Measurements from ENCODE around the gene NKX2-1.

NKX2-1 gene

GRCh38 chr14:36524874-36525745 lies 5.1 kb upstream of the NKX2-1 start:
- Histone ChIP-seq H3K4me1 (ENCODE audit: control insufficient read depth in 2 of 2, insufficient read depth in 2 of 2, low read length in 2 of 2) (peaks cover 5 to 8% of the 10 kb centered on the region in 2 donors), H3K36me3 (ENCODE audit: control insufficient read depth in 2 of 2, insufficient read depth in 2 of 2, low read length in 2 of 2) (no peaks in the 10 kb centered on the region), H3K4me3 (ENCODE audit: low read length in 2 of 2) (no peak overlapping the region), H3K9ac (ENCODE audit: low read depth in 1 of 2, low read length in 2 of 2) (no peak overlapping the region), H3K27me3 (ENCODE audit: control insufficient read depth in 2 of 2, insufficient read depth in 2 of 2, low read length in 2 of 2) (peaks cover 66 to 70% of the 10 kb centered on the region in 2 donors), H3K9me3 (ENCODE audit: control insufficient read depth in 2 of 2, low read length in 2 of 2) (peaks cover 0 to 2% of the 10 kb centered on the region in 2 donors), H3K27ac (ENCODE audit: low read depth in 2 of 2, low read length in 2 of 2) (no peak overlapping the region)

GRCh38 chr14:36524220-36524837 lies 4.3 kb upstream of the NKX2-1 start:
- peaks cover 66 to 76% of the 10 kb centered on the region in 2 donors for H3K27me3 ChIP-seq (ENCODE audit: control insufficient read depth in 2 of 2, insufficient read depth in 2 of 2, low read length in 2 of 2)
- no peak overlapping the region for H3K27ac ChIP-seq (ENCODE audit: low read depth in 2 of 2, low read length in 2 of 2)
- no peaks in the 10 kb centered on the region for H3K36me3 ChIP-seq (ENCODE audit: control insufficient read depth in 2 of 2, insufficient read depth in 2 of 2, low read length in 2 of 2)
- H3K4me1 ChIP-seq (ENCODE audit: control insufficient read depth in 2 of 2, insufficient read depth in 2 of 2, low read length in 2 of 2) = peaks cover 6 to 8% of the 10 kb centered on the region in 2 donors
- no peak overlapping the region for H3K9ac ChIP-seq (ENCODE audit: low read depth in 1 of 2, low read length in 2 of 2)
- peaks cover 0 to 2% of the 10 kb centered on the region in 2 donors for H3K9me3 ChIP-seq (ENCODE audit: control insufficient read depth in 2 of 2, low read length in 2 of 2)
- no peak overlapping the region for H3K4me3 ChIP-seq (ENCODE audit: low read length in 2 of 2)

- no peak overlapping the region for H3K4me3 ChIP-seq (ENCODE audit: low read length in 2 of 2)
- peaks cover 8 to 11% of the 10 kb centered on the region in 2 donors for H3K4me1 ChIP-seq (ENCODE audit: control insufficient read depth in 2 of 2, insufficient read depth in 2 of 2, low read length in 2 of 2)
- H3K9ac ChIP-seq (ENCODE audit: low read depth in 1 of 2, low read length in 2 of 2) = no peak overlapping the region
- H3K27ac ChIP-seq (ENCODE audit: low read depth in 2 of 2, low read length in 2 of 2) = no peak overlapping the region
- peaks cover 71 to 87% of the 10 kb centered on the region in 2 donors for H3K27me3 ChIP-seq (ENCODE audit: control insufficient read depth in 2 of 2, insufficient read depth in 2 of 2, low read length in 2 of 2)
- H3K36me3 ChIP-seq (ENCODE audit: control insufficient read depth in 2 of 2, insufficient read depth in 2 of 2, low read length in 2 of 2) = no peaks in the 10 kb centered on the region
- H3K9me3 ChIP-seq (ENCODE audit: control insufficient read depth in 2 of 2, low read length in 2 of 2) = no peaks in the 10 kb centered on the region
Observed at GRCh38 chr14:36522972-36523715, 3.1 kb upstream of the NKX2-1 start.

- no peaks in the 10 kb centered on the region for H3K36me3 ChIP-seq (ENCODE audit: control insufficient read depth in 2 of 2, insufficient read depth in 2 of 2, low read length in 2 of 2)
- H3K9me3 ChIP-seq (ENCODE audit: control insufficient read depth in 2 of 2, low read length in 2 of 2) = no peaks in the 10 kb centered on the region
- no peak overlapping the region for H3K27ac ChIP-seq (ENCODE audit: low read depth in 2 of 2, low read length in 2 of 2)
- peaks cover 8 to 11% of the 10 kb centered on the region in 2 donors for H3K4me1 ChIP-seq (ENCODE audit: control insufficient read depth in 2 of 2, insufficient read depth in 2 of 2, low read length in 2 of 2)
- peaks cover 69 to 81% of the 10 kb centered on the region in 2 donors for H3K27me3 ChIP-seq (ENCODE audit: control insufficient read depth in 2 of 2, insufficient read depth in 2 of 2, low read length in 2 of 2)
- H3K9ac ChIP-seq (ENCODE audit: low read depth in 1 of 2, low read length in 2 of 2) = no peak overlapping the region
- no peak overlapping the region for H3K4me3 ChIP-seq (ENCODE audit: low read length in 2 of 2)
Observed at GRCh38 chr14:36522347-36522971, 2.4 kb upstream of the NKX2-1 start.

GRCh38 chr14:36521598-36522345 lies 1.7 kb upstream of the NKX2-1 start:
- Histone ChIP-seq H3K27ac (ENCODE audit: low read depth in 2 of 2, low read length in 2 of 2) (no peak overlapping the region), H3K9me3 (ENCODE audit: control insufficient read depth in 2 of 2, low read length in 2 of 2) (no peaks in the 10 kb centered on the region), H3K9ac (ENCODE audit: low read depth in 1 of 2, low read length in 2 of 2) (no peak overlapping the region), H3K4me3 (ENCODE audit: low read length in 2 of 2) (no peak overlapping the region), H3K27me3 (ENCODE audit: control insufficient read depth in 2 of 2, insufficient read depth in 2 of 2, low read length in 2 of 2) (peaks cover 64 to 80% of the 10 kb centered on the region in 2 donors), H3K4me1 (ENCODE audit: control insufficient read depth in 2 of 2, insufficient read depth in 2 of 2, low read length in 2 of 2) (peaks cover 8 to 11% of the 10 kb centered on the region in 2 donors), H3K36me3 (ENCODE audit: control insufficient read depth in 2 of 2, insufficient read depth in 2 of 2, low read length in 2 of 2) (no peaks in the 10 kb centered on the region)

- no peak overlapping the region for H3K9ac ChIP-seq (ENCODE audit: low read depth in 1 of 2, low read length in 2 of 2)
- H3K27me3 ChIP-seq (ENCODE audit: control insufficient read depth in 2 of 2, insufficient read depth in 2 of 2, low read length in 2 of 2) = peaks cover 62 to 79% of the 10 kb centered on the region in 2 donors
- no peak overlapping the region for H3K27ac ChIP-seq (ENCODE audit: low read depth in 2 of 2, low read length in 2 of 2)
- H3K4me1 ChIP-seq (ENCODE audit: control insufficient read depth in 2 of 2, insufficient read depth in 2 of 2, low read length in 2 of 2) = peaks cover 8 to 11% of the 10 kb centered on the region in 2 donors
- no peaks in the 10 kb centered on the region for H3K9me3 ChIP-seq (ENCODE audit: control insufficient read depth in 2 of 2, low read length in 2 of 2)
- peak overlapping the region in 1 of 2 donors; percentile 15 for H3K4me3 ChIP-seq (ENCODE audit: low read length in 2 of 2)
- H3K36me3 ChIP-seq (ENCODE audit: control insufficient read depth in 2 of 2, insufficient read depth in 2 of 2, low read length in 2 of 2) = no peaks in the 10 kb centered on the region
Observed at GRCh38 chr14:36520601-36521525, 831 bp upstream of the NKX2-1 start.

- Histone ChIP-seq H3K36me3 (ENCODE audit: control insufficient read depth in 2 of 2, insufficient read depth in 2 of 2, low read length in 2 of 2) (no peaks in the 10 kb centered on the region), H3K27me3 (ENCODE audit: control insufficient read depth in 2 of 2, insufficient read depth in 2 of 2, low read length in 2 of 2) (peaks cover 61 to 80% of the 10 kb centered on the region in 2 donors), H3K9ac (ENCODE audit: low read depth in 1 of 2, low read length in 2 of 2) (no peak overlapping the region), H3K27ac (ENCODE audit: low read depth in 2 of 2, low read length in 2 of 2) (no peak overlapping the region), H3K4me1 (ENCODE audit: control insufficient read depth in 2 of 2, insufficient read depth in 2 of 2, low read length in 2 of 2) (peaks cover 2 to 7% of the 10 kb centered on the region in 2 donors), H3K4me3 (ENCODE audit: low read length in 2 of 2) (peak overlapping the region; percentile 22 to 41), H3K9me3 (ENCODE audit: control insufficient read depth in 2 of 2, low read length in 2 of 2) (no peaks in the 10 kb centered on the region)
Observed at GRCh38 chr14:36518586-36519430, 1.2 kb downstream of the NKX2-1 start.

- Histone ChIP-seq H3K4me3 (ENCODE audit: low read length in 2 of 2) (no peak overlapping the region), H3K27ac (ENCODE audit: low read depth in 2 of 2, low read length in 2 of 2) (no peak overlapping the region), H3K4me1 (ENCODE audit: control insufficient read depth in 2 of 2, insufficient read depth in 2 of 2, low read length in 2 of 2) (peaks cover 2 to 7% of the 10 kb centered on the region in 2 donors), H3K9ac (ENCODE audit: low read depth in 1 of 2, low read length in 2 of 2) (no peak overlapping the region), H3K36me3 (ENCODE audit: control insufficient read depth in 2 of 2, insufficient read depth in 2 of 2, low read length in 2 of 2) (no peaks in the 10 kb centered on the region), H3K9me3 (ENCODE audit: control insufficient read depth in 2 of 2, low read length in 2 of 2) (no peaks in the 10 kb centered on the region), H3K27me3 (ENCODE audit: control insufficient read depth in 2 of 2, insufficient read depth in 2 of 2, low read length in 2 of 2) (peaks cover 59 to 80% of the 10 kb centered on the region in 2 donors)
Observed at GRCh38 chr14:36518031-36518585, 1.9 kb downstream of the NKX2-1 start.
